Measurements from ENCODE around the gene LLGL2.

- TF ChIP-seq CTCF (IDR thresholded peaks at IDR 0.05) (no peak), POLR2A (IDR thresholded peaks at IDR 0.05) (no peak)
Measured at GRCh38 chr17:75506134-75506533, 19.4 kb upstream of the LLGL2 start.
